Glomerular endothelial cell (primary cell): ENCODE data around the gene HBS1L. TPM values are rescaled to one million over a fixed set of nuclear protein-coding genes. Genes with fewer than 3 reads are reported as not detected.

Source experiments
- DNase-seq: peaks from one replicate; pipeline ENCODE4 v3.0.0-alpha.2; 2011; ENCODE audit warnings: low read depth, low spot score; ENCODE audit errors: extremely low read depth
- total RNA-seq: library from RNA; depleted of rRNA; stranded (reverse); fragments of >200 nt; gene quantifications from 2 replicates; pipeline ENCODE4 v1.2.3, GENCODE V29; 2015

HBS1L gene
- total RNA-seq, 1 donor from 2014 or later = 42.1 TPM

GRCh38 chr6:134954272-134955000 is 100.2 kb downstream of the HBS1L start:
- DNase-seq = no peak

GRCh38 chr6:134951494-134952263 is 102.9 kb downstream of the HBS1L start:
- DNase-seq = no peak

GRCh38 chr6:134950482-134950881 is 104.1 kb downstream of the HBS1L start:
- no peak for DNase-seq

- DNase-seq = no peak
These were observed 104.7 kb downstream of the HBS1L start, which contains the start of gene ALDH8A1 for GRCh38 chr6:134949927-134950326. ALDH8A1 (minus strand) TSS chr6:134950101; CDS start chr6:134950053, 48 bp downstream.

GRCh38 chr6:134948691-134949090 is 105.9 kb downstream of the HBS1L start:
- no peak for DNase-seq

GRCh38 chr6:134948142-134948541 is 106.5 kb downstream of the HBS1L start:
- no peak for DNase-seq

- no peak for DNase-seq
These were observed 109.6 kb downstream of the HBS1L start for GRCh38 chr6:134945045-134945444.

GRCh38 chr6:134943522-134944111 is 111.0 kb downstream of the HBS1L start:
- DNase-seq = no peak

- no peak for DNase-seq
These were observed 115.7 kb downstream of the HBS1L start for GRCh38 chr6:134938896-134939295.

GRCh38 chr6:134937426-134937825 is 117.2 kb downstream of the HBS1L start:
- DNase-seq = no peak

GRCh38 chr6:134936931-134937330 is 117.7 kb downstream of the HBS1L start:
- no peak for DNase-seq

- no peak for DNase-seq
These were observed 118.1 kb downstream of the HBS1L start for GRCh38 chr6:134936476-134936875.

- DNase-seq = no peak
These were observed 119.7 kb downstream of the HBS1L start for GRCh38 chr6:134934793-134935485.

- DNase-seq = no peak
These were observed 121.8 kb downstream of the HBS1L start for GRCh38 chr6:134932535-134933470.

- no peak for DNase-seq
These were observed 122.5 kb downstream of the HBS1L start for GRCh38 chr6:134932098-134932497.

GRCh38 chr6:134930463-134930862 is 124.2 kb downstream of the HBS1L start:
- no peak for DNase-seq

GRCh38 chr6:134928151-134928900 is 126.3 kb downstream of the HBS1L start:
- DNase-seq = no peak

- peak; percentile 42 for DNase-seq
These were observed 128.8 kb downstream of the HBS1L start for GRCh38 chr6:134925800-134926199.

- no peak for DNase-seq
These were observed 132.8 kb downstream of the HBS1L start for GRCh38 chr6:134921721-134922261.
